ENCODE measurements around the gene NEK5.

GRCh38 chr13:52173373-52173772, 44.5 kb upstream of the NEK5 start:
- TF ChIP-seq POLR2AphosphoS5 (IDR thresholded peaks at IDR 0.05): no peak
- no peak for TF ChIP-seq CTCF (IDR thresholded peaks at IDR 0.05)
- TF ChIP-seq POLR2A (IDR thresholded peaks at IDR 0.05): no peak

Measured in upper lobe of left lung (tissue), 4 donors.